ENCODE results near the gene ANKRD62. TPM values are rescaled to one million over a fixed set of nuclear protein-coding genes. Genes with fewer than 3 reads are reported as not detected.

ANKRD62 gene
- total RNA-seq, 2 experiments from 2014 or later, result not detected

- ATAC-seq (ENCODE audit: poor library complexity), result no peak
- no peaks in the 10 kb centered on the region for H3K9me3 ChIP-seq (ENCODE audit: control insufficient read depth in 1 of 2, insufficient read depth in 1 of 2, low read length in 2 of 2)
- no peaks in the 10 kb centered on the region for H3K9me3 Mint-ChIP-seq
- no peak for DNase-seq
- H3K4me3 ChIP-seq (ENCODE audit: low read length), result no peak overlapping the region
- no peaks in the 10 kb centered on the region for H3K36me3 Mint-ChIP-seq (ENCODE audit: low read depth)
- H3K27ac Mint-ChIP-seq, result no peak overlapping the region
- no peak overlapping the region for H3K4me3 Mint-ChIP-seq
- no peaks in the 10 kb centered on the region for H3K36me3 ChIP-seq (ENCODE audit: insufficient read depth, low read length)
- H3K4me1 ChIP-seq (ENCODE audit: insufficient read depth, low read length), result no peaks in the 10 kb centered on the region
- H3K27me3 ChIP-seq (ENCODE audit: control insufficient read depth in 1 of 2, insufficient read depth in 2 of 2, low read length in 2 of 2), result peaks cover 0 to 2% of the 10 kb centered on the region in 2 experiments
- no peaks in the 10 kb centered on the region for H3K4me1 Mint-ChIP-seq (ENCODE audit: low read depth)
- intact Hi-C loops (cut with DNase I, micrococcal nuclease), result no loop called here
- POLR2A ChIA-PET, result no interaction called here
- CTCF ChIA-PET, result interaction anchor here (0.6 kb wide), 1 partner anchor 11 kb away, joined by 3 read pairs; no protein-coding TSS in a partner anchor
- H3K27ac ChIP-seq (ENCODE audit: low read depth in 1 of 2, low read length in 2 of 2), result no peak overlapping the region
- peaks cover 38% of the 10 kb centered on the region for H3K27me3 Mint-ChIP-seq
- no peak for TF ChIP-seq CTCF (IDR thresholded peaks at IDR 0.05)
Observed at GRCh38 chr18:12101266-12101665, 7.6 kb downstream of the ANKRD62 start.

DNA sequence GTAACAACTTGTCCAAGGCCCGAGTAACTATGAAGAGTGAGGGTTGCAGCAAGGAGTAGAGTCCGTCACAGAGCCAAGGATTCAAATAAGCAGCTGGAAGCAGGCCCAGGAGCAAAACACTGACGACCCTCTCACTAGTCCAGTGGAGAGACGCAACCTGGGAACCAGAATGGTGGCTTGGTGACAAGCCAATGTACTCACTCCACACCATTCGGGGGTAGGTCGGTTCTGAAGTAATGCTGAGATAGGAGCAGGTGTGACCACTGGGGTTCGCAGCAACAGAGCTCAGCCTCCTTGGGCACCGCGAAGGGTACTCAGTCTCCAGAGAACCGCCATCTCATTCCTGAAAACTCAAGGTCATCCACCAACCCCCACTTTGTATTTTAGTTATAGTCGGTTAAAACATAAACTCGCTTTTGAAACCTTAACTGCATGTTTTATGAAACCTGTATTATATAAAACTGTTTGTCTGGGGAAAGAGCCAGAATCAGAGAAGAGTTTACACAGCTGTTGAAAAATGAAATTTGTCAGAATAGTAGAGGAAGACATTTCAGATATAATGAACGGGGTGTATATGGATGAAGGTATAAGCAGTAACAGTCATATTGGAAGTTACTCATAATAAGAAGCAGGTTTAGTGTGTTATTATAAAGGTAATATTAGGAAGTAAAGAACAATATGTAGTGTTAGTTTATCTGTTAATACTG is 8.6 kb downstream of the ANKRD62 start:
- no peak for ATAC-seq (ENCODE audit: poor library complexity)
- ChIA-PET CTCF (interaction anchor here (0.6 kb wide), 1 partner anchor 10 kb away, joined by 3 read pairs; no protein-coding TSS in a partner anchor), POLR2A (no interaction called here)
- intact Hi-C loops (cut with DNase I, micrococcal nuclease), result no loop called here
- no peak overlapping the region for H3K27ac ChIP-seq (ENCODE audit: low read depth in 1 of 2, low read length in 2 of 2)
- no peaks in the 10 kb centered on the region for H3K36me3 ChIP-seq (ENCODE audit: insufficient read depth, low read length)
- no peaks in the 10 kb centered on the region for H3K4me1 Mint-ChIP-seq (ENCODE audit: low read depth)
- no peaks in the 10 kb centered on the region for H3K9me3 ChIP-seq (ENCODE audit: control insufficient read depth in 1 of 2, insufficient read depth in 1 of 2, low read length in 2 of 2)
- TF ChIP-seq CTCF (IDR thresholded peaks at IDR 0.05), result no peak
- DNase-seq, result no peak
- no peaks in the 10 kb centered on the region for H3K36me3 Mint-ChIP-seq (ENCODE audit: low read depth)
- H3K27me3 Mint-ChIP-seq, result peaks cover 42% of the 10 kb centered on the region
- no peak overlapping the region for H3K27ac Mint-ChIP-seq
- H3K4me3 Mint-ChIP-seq, result no peak overlapping the region
- peaks cover 0 to 5% of the 10 kb centered on the region in 2 experiments for H3K27me3 ChIP-seq (ENCODE audit: control insufficient read depth in 1 of 2, insufficient read depth in 2 of 2, low read length in 2 of 2)
- no peaks in the 10 kb centered on the region for H3K9me3 Mint-ChIP-seq
- H3K4me1 ChIP-seq (ENCODE audit: insufficient read depth, low read length), result no peaks in the 10 kb centered on the region
- H3K4me3 ChIP-seq (ENCODE audit: low read length), result no peak overlapping the region

DNA sequence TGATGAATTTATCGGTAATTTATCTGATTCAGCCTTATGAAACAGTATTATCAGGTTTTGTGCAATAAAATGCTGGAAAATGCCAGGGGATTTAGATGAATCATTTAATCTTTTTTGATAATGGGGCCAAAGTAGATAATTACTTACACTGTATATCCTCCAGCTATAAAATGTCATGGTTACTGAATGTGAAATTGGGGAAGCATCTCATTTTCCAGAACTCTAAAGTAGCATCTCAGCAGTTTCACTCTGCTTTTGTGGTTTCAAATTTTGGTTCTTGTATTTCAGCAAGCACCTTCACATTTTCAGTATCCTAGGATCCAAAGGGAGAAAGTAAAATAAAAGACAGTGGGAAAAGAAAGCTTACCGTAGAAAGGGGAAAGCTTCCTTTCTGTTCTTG is 12.8 kb downstream of the ANKRD62 start:
- Mint-ChIP-seq H3K36me3 (ENCODE audit: low read depth) (no peaks in the 10 kb centered on the region), H3K4me1 (ENCODE audit: low read depth) (no peaks in the 10 kb centered on the region), H3K4me3 (no peak overlapping the region), H3K27me3 (peaks cover 54% of the 10 kb centered on the region), H3K9me3 (peaks cover 3% of the 10 kb centered on the region), H3K27ac (no peak overlapping the region)
- ChIA-PET POLR2A (no interaction called here), CTCF (no interaction called here)
- H3K9me3 ChIP-seq (ENCODE audit: control insufficient read depth in 1 of 2, insufficient read depth in 1 of 2, low read length in 2 of 2), result no peaks in the 10 kb centered on the region
- no peaks in the 10 kb centered on the region for H3K36me3 ChIP-seq (ENCODE audit: insufficient read depth, low read length)
- DNase-seq (no peak), ATAC-seq (ENCODE audit: poor library complexity) (no peak)
- peaks cover 0 to 5% of the 10 kb centered on the region in 2 experiments for H3K27me3 ChIP-seq (ENCODE audit: control insufficient read depth in 1 of 2, insufficient read depth in 2 of 2, low read length in 2 of 2)
- TF ChIP-seq CTCF (IDR thresholded peaks at IDR 0.05), result no peak
- intact Hi-C loops (cut with DNase I, micrococcal nuclease), result no loop called here
- H3K27ac ChIP-seq (ENCODE audit: low read depth in 1 of 2, low read length in 2 of 2), result no peak overlapping the region
- no peak overlapping the region for H3K4me3 ChIP-seq (ENCODE audit: low read length)
- H3K4me1 ChIP-seq (ENCODE audit: insufficient read depth, low read length), result no peaks in the 10 kb centered on the region

All from CD4-positive, alpha-beta T cell (primary cell).